Measurements from ENCODE around the gene PARK7.
"Not testable (repeated sequence)": the region's sequence is repeated elsewhere in the genome, so short reads cannot be mapped to it uniquely, and the experiment has no call there.

The PARK7 gene

DNA sequence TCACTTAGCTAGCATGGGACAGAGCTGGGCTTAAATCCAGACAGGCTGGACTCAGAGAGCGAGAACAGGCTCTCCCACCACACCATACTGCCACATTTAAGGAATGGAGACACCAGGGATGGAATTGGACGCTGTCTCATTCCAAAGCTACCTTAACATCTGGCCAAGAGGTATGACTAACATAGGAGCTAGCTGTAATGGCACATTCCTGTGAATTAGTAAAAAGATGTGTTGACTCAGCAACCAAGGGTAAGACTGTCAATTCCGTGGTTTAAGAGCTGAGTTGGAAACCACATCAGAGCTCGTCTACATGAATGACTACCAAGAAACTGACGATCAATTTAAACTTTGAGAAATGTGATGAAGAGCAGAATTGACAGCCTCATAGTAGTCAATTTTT is 12.6 kb upstream of the PARK7 start:
- peak; percentile 43 for DNase-seq

DNA sequence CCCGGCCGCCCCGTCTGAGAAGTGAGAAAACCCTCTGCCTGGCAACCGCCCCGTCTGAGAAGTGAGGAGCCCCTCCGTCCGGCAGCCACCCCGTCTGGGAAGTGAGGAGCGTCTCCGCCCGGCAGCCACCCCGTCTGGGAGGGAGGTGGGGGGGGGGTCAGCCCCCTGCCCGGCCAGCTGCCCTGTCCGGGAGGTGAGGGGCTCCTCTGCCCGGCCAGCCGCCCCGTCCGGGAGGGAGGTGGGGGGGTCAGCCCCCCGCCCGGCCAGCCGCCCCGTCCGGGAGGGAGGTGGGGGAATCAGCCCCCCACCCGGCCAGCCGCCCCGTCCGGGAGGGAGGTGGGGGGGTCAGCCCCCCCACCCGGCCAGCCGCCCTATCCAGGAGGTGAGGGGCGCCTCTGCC is 8.7 kb upstream of the PARK7 start:
- DNase-seq = not testable (repeated sequence)

DNA sequence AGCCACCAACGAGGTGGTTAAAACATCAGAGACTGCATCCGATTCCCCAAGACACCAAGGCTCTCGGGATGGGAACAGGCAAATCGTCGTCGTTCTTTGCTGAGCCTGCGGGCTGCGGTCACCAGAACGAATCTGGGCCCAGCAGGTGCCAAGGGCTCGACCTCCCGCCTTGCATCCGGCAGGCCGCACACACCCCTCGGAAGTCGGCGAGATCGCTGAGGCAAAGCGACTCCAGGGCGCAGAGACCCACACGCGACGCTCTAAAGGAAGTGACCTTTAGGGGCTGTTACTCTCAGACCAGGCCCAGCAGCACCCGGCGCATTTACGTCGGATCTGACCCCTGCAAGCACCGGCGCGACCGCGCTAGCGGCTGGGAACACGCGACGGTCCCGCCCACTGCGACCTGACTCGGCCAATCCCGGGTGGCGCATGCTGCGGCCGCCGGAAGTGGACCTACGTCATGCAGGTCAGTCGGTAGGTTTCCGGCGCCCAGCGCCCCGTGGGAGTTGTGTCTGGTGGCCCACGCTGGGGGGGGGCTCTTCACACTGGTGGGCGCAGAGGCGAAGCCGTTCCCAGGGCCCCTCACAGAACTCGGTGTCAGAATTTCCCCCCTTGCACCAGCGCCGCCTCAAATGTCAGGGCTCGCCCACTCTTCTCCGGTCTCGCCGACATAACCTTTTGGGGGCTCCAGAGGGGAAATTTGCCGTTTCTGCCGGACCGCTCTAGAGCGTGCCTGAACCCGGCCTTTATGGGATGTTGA is 7.5 kb upstream of the PARK7 start:
- peak; percentile 97 for DNase-seq

DNA sequence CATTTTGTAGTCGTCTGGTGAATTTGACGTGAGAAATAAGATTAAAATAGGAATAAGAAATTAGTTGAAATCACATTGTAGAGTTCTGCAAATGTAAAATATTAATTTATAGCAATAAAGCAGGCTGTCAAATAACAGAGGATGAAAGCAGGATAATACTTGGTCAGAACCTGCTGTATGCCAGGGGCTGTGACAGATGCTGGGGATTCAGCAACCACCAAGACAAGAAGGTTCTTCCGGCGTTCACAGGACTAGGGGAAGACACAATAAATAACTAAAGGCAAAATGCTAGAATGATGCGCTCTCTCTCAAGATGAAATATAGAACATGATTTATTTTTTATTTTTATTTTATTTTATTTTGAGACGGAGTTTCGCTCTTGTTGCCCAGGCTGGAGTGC is 6.8 kb upstream of the PARK7 start:
- DNase-seq = peak; percentile 21

DNA sequence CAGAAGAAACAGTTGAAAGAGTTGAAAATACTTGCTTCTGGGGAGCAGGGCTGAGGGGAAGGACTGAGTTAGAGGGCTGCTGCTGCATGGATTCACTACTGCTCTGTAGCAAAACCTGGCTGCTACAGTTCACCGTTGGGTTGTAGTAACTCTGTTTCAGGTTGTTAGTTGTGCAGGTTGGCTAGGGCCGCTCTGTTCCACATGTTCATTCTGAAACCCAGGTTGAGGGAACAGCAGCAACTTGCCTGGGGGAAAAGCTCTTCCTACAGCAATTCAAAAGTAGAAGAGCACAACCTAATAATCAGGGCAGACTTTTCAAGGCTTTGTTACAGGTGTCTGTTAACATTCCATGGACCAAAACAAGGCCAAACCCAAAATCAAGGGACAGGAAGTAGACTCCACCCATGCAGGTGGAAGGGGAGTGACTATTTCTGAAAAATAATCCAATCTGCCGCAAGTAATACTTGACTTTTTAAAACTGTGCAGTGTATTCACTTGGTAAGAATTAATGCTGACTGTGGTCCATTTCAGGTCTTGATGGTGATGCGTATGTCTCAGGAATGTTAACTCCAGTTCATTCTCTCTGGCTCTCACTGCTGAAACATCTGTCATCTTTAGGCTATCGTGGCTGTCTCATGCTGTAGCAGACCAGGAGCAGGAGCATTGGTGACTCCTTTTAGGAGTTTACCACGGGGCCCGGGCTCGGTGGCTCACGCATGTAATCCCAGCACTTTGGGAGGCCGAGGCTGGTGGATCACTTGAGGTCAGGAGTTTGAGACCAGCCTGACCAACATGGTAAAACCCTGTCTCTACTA is 5.1 kb upstream of the PARK7 start:
- DNase-seq = no peak

DNA sequence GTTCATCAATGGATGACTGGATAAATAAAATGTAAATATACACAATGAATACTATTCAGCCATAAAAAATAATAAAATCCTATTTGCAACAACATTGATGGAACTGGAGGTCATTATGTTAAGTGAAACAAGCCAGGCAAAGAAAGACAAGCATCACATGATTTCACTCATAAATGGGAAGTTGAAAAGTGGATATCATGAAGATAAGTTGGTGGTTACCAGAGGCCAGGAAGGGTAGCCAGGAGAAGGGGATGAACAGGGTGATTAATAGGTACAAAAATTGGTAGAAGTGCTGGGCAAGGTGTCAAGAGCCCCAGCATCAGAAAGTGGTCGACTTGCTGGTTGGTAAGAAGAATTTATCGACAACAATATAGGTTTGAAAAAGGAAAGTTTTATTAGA is 1.3 kb upstream of the PARK7 start:
- DNase-seq = no peak

DNA sequence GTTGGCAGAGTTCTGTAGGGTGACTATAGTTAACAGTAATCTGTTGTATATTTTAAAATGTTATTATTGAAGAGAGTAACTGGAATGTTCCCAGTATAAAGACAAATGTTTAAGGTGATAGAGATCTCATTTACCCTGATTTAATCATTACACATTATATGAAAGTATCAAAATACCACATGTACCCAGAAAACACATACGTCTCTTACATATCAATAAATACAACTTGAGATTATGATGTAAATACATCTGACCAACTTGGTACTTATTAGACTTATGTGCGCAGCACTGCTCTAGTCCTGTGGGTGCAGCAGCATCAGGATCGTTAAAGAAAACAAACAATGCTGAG is 670 bp upstream of the PARK7 start:
- no peak for DNase-seq

DNA sequence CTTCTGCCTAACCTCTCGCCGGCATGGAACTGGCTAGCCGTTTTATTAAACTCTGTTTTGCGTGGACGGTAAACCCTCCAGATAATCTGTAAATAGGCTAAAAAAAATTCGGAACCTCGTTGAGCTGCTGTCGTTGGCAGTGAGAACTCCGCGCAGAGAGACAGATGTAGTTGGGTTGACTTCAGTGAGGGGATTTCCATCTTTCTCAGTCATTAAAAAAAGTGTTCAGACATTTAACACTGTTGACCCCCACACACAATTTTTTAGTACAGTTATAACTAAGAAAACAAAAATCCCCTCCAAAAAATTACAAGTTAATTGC is 464 bp downstream of the PARK7 start:
- DNase-seq = no peak

DNA sequence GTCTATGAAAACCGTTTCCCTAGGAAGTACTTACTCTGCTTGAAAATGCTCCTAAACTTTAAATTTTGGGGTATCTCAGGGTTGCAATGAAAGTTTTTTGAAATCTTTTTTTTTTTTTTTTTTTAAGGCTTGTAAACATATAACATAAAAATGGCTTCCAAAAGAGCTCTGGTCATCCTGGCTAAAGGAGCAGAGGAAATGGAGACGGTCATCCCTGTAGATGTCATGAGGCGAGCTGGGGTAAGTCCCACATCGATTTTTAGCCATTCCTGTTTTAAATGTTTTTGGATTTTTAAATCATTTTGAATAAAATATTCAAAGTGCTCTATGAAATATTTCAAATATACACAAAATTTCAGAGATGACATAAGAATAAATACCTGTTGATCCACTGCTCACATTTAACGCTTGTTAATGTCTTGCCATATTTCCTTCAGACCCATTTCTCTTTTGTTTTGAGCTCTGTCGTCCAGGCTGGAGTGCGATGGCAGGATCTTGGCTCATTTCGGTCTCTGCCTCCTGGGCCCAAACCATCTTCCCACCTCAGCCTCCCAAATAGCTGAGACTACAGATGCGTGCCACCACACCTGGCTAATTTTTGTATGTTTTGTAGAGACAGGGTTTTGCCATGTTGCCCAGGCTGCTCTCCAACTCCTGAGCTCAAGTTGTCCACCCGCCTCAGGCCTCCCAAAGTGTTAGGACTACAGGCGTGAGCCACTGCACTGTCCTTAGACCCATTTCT is 1.3 kb downstream of the PARK7 start:
- DNase-seq = no peak

DNA sequence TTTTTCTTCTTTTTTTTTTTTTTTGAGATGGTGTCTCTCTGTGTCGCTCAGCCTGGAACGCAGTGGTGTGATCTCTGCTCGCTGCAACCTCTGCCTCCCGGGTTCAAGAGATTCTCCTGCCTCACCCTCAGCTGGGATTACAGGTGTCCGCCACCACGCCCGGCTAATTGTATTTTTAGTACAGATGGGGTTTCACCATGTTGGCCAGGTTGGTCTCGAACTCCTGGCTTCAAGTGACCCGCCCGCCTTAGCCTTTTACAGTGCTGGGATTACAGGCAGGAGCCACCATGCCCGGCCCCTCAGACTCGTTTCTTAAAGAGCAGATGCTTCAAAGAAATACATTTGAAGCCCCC is 1.8 kb downstream of the PARK7 start:
- not testable (repeated sequence) for DNase-seq

DNA sequence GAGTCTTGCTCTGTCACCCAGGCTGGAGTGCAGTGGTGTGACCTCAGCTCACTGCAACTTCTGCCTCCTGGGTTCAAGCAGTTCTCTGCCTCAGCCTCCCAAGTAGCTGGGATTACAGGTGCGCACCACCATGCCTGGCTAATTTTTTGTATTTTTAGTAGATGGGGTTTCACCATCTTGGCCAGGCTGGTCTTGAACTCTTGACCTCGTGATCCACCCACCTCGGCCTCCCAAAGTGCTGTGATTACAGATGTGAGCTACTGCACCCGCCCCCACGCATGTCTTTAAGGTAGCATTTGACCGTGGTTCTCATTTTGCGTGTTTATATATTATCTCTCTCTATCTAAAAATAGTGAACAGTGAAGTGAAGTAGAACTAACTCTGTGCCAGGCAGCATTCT is 2.3 kb downstream of the PARK7 start:
- DNase-seq = not testable (repeated sequence)

DNA sequence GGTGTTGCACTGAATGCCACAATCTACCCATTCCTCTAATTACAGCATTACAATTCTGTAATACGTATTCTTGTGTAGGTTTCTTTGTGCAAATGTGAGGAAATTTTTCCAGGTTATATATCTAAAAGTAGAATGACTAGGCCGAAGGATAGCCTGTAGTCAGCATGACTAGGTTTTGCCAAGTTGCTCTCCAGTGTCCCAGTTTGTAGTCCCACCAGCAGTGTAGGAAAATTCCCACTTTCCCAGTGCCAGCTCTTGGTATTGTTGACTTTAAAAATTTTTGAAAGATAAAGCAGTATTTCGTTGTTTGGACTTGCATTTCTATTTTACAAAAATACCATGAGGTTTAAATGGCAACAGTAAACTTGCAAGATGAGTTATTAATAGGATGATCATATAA is 3.0 kb downstream of the PARK7 start:
- DNase-seq = no peak

DNA sequence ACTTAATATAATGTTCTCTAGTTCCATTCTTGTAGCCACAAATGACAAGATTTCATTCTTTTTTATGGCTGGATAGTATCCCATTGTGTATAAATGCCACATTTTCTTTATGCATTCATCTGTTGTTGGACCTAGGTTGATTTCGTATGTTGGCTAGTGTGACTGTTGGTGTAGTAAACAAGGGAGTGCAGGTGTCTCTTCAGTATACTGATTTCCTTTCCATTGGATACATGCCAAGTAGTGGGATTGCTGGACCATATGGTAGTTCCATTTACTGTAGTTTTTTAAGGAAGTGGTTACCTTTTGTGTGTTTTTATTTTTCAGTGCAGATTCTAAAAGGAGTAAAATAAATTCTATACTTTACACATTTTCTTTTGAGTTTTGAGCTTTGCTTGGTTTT is 5.7 kb downstream of the PARK7 start:
- peak; percentile 43 for DNase-seq

DNA sequence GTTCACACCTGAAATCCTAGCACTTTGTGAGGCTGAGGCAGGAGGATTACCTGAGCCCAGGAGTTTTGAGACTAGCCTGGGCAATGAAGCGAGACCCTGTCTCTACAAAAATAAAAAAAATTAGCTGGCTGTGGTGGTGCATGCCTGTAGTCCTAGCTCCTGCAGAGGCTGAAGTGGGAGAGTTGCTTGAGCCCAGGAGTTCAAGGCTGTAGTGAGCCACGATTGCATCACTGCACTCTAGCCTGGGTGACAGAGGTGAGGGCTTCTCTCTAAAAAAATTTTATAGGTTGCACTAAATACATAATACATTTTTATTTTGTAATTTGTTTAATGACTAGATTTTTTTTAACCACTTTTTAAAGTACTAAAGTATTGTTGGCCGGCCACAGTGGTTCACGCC is 6.1 kb downstream of the PARK7 start:
- DNase-seq = no peak

DNA sequence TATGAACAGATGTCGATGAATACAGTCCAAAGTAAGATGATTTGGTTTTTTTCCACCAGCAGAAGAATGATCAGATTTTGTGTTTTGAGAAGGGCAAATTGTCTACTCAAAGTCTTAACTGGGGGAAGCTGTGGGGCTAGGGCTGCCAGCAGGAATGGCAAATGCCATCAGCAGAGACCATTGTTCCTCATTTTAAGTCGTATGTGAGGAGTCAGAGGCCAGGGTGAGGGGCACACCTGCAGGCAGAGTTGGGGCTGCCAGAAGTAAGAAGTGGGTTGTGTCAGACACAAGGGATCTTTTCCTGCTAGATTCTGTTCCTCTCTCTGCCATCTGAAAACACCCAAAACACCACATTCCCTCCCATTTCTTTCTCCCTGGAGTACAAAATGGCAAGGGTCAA is 8.7 kb downstream of the PARK7 start:
- no peak for DNase-seq

DNA sequence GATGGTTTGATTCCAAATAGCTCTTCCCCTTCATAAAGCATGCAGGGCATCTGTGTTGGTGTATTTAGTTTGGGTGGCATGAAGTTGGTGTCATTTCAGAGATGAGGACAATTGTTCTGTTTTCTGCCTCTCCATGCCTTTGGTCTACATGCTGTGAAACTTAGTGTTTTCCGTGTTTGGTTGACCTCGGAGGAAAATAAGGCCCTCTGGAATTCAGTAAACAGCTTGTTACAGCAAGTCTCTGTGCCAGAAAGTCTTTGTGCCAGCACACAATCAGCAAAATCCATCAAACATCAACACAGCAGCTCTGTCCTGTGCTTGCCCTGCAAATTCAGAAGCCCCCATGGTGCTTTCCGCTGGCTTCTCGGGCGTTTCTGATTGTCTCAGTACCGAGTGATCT is 9.5 kb downstream of the PARK7 start:
- DNase-seq = no peak

DNA sequence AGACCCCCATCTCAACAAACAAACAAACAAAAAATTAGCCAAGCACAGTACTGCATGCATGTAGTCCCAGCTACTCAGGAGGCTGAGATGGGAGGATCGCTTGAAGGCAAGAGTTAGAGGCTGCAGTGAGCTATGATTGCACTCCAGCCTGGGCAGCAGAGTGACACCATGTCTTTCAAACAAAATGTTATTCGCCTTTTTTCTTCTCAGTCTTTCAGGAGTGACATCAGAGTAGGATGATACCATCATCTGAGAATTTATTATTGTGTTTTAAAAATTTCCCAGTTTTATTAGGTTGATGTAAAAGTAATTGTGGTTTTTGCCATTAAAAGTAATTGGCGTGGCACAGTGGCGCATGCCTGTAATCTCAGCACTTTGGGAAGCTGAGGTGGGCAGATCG is 10.8 kb downstream of the PARK7 start:
- no peak for DNase-seq

DNA sequence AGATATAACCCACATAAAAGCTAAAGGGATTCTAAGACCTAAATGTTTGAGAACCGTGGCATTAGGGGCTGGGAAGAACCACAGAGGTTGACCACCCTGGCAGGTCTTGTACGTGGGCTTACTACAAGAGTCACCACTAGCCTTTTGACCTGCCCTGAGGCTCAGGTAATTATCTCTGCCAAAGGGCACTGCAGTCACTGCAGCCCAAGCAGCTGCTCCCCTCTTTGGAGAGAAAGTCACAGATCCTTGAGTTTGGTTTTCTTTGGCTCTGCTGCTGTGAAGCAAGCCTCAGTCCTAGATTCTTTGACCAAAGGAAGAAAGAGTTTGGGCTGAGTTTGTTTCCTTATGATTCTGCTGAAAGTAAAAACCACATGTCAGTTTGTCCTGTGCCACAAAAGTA is 11.6 kb downstream of the PARK7 start:
- DNase-seq = no peak

DNA sequence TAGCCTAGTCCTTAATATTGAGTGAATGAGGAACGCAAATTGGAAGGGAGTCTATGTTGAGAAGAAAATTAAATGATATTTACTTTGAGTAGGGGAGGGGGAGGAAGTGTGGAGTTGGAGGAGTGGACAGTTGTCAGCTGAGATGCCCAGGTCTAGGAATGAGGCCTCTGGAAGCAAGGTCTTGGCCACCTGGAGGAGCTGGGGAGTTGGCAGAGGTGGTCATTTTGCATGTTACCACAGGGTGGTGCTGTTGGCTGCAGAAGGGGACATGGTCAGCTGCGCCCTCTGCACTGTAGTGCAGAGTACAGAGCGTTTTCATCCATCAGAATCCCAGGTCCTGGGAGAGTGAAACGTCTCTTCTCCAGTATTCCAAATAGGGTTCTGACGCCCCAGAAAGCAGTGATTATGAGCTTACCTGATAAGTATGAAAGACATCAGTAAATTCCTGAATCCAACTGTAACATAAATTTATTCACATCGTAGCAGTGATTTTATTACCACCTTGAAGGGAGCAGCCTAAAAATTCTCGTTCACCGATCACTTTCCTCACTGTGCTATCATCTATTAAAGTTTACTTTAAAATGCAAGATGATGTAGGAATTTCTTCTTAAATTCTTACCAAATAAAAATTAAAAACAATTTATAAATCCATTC is 13.8 kb downstream of the PARK7 start:
- peak; percentile 66 for DNase-seq

DNA sequence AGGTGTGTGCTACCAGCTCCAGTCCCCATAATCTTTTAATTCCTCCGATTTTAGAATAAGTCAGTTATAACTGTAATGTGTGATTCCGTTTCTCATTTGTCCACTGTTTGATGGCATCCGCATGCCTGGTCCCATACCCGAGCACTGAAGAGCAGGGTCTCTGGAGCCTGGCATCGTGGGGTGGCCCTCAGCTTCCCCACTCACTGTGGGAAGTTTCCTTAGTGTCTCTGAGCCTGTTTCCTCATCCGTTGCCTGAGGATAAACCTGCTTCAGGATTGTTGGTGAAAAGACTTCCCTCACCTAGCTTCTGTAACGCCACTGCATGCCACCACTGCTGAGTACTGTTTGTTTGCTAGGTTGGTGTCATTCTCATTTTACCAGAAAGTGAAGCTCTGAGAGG is 19.5 kb downstream of the PARK7 start:
- DNase-seq = no peak

DNA sequence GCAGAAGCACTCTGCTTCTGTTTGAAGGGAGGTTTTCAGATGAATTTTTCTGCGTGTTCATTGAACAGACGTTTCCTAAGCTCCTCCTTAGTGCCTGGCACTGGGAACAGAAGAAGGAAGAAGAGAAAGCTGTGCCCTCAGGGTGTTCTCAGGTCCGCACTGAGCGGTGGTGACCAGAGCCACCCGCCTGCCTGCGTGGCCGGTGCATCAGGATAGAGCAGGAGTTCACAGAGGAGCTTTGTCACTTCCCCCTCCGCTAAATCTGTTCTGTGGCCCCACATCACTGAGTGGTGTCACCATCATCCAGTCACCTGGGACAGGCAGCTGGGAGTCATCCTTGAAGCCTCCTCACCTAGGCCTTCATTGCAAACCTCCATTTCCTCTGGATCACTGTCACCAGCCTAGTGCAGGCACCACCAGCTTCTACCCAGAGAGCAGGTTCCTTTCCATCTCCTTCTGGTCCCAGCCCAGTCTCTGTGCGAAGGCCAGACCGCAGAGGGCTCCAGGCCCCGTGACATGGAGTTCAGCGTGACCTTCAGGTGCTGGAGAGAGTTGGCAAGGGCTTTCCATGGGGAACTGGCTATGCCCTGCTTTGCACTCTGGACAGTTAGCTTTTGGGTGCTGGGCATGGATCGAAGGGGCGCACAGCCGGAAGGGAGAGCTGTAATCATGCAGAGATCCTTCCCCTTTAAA is 21.7 kb downstream of the PARK7 start:
- DNase-seq = no peak

DNA sequence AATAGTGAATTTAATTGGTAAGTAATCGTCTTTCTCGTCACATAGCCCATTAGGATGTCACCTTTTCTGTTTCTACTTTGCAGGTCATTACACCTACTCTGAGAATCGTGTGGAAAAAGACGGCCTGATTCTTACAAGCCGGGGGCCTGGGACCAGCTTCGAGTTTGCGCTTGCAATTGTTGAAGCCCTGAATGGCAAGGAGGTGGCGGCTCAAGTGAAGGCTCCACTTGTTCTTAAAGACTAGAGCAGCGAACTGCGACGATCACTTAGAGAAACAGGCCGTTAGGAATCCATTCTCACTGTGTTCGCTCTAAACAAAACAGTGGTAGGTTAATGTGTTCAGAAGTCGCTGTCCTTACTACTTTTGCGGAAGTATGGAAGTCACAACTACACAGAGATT is 23.3 kb downstream of the PARK7 start:
- no peak for DNase-seq

All from RPMI8226 (cell line).